Activated T-helper 17 cell treated with anti-CD3 and anti-CD28 coated beads, Interleukin-2, amount 50 U/mL, for 72 hours (primary cell): ENCODE data around the gene TAS2R41. TPM values are rescaled to one million over a fixed set of nuclear protein-coding genes. Genes with fewer than 3 reads are reported as not detected.
"Not testable (repeated sequence)": the region's sequence is repeated elsewhere in the genome, so short reads cannot be mapped to it uniquely, and the experiment has no call there.

Source experiments
- ATAC-seq: fragments of 150-1000 bp; cut with Tn5 transposase; replicated peaks from 2 replicates; pipeline ENCODE4 v1.10.0; 2021; ENCODE audit warnings: mild to moderate bottlenecking, moderate library complexity
- H3K27ac Mint-ChIP-seq: one replicate; pipeline ENCODE4 v1.8.0; 2022; ENCODE audit warnings: mixed read lengths
- H3K27me3 Mint-ChIP-seq: one replicate; pipeline ENCODE4 v1.8.0; 2022; ENCODE audit warnings: mixed read lengths
- H3K36me3 Mint-ChIP-seq: one replicate; pipeline ENCODE4 v1.8.0; 2022; ENCODE audit warnings: low read depth, mild to moderate bottlenecking, mixed read lengths
- H3K4me1 Mint-ChIP-seq: one replicate; pipeline ENCODE4 v1.8.0; 2022; ENCODE audit warnings: mixed read lengths
- H3K4me3 Mint-ChIP-seq: one replicate; pipeline ENCODE4 v1.8.0; 2022; ENCODE audit warnings: mild to moderate bottlenecking, mixed read lengths
- H3K9me3 Mint-ChIP-seq: one replicate; pipeline ENCODE4 v1.8.0; 2022; ENCODE audit warnings: mixed read lengths
- total RNA-seq, 2 donors: library from RNA; stranded (reverse); gene quantifications; one replicate each; pipeline ENCODE4 v1.2.3, GENCODE V29; 2022

TAS2R41 gene
- total RNA-seq, 2 donors from 2014 or later: not detected

DNA sequence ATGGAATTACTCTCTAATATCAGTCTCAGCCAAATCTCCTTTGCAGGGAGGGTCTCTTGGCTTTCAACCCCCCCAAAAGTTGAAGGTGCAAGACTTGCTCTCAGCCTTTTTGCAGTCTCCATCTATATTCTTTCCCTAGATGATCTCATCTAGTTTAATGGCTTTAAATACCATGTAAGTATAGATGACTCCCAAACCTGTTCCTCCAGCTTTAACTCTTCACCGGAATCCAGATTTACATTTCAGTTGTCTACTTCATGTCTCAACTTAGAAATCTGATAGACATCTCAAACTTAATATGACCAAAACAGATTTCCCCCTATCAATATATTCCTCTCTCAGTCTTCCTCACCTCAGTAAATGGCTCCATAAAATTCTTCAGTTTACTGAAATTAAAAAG lies 9.9 kb upstream of the TAS2R41 start:
- Mint-ChIP-seq H3K27me3 (no peaks in the 10 kb centered on the region), H3K36me3 (no peaks in the 10 kb centered on the region), H3K4me1 (no peaks in the 10 kb centered on the region), H3K27ac (no peak overlapping the region), H3K4me3 (no peak overlapping the region), H3K9me3 (peaks cover 3% of the 10 kb centered on the region)
- no peak for ATAC-seq

DNA sequence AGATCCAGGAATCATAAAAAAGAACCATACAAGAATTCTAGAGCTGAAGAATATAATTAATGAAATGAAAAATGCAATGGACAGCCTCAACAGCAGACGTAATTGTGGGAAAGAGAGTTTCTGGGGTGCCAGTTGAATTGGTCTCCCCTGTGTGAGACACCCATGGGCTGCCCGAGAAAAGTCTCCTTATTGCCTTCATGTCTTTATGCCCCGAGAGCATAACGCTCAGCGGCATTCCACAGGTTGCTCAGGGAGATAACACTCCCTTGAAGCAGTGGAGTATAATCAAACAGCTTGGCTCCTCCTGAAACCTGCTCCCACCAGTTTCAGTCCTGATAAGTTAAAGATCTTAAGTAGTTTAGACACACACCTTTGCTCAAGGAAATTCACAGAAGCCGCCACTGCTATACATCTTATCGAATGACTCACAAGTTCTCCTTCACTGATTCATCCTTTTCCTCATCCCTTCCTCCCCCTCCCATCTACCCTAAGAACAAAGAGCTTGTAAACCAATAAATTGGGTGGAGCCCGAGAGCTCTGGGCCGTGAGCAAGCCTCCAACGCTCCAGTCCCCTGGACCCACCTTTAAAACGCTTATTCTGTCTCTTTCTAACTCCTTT lies 5.5 kb upstream of the TAS2R41 start:
- H3K4me3 Mint-ChIP-seq, H3K9me3 Mint-ChIP-seq, H3K4me1 Mint-ChIP-seq, H3K27ac Mint-ChIP-seq, H3K27me3 Mint-ChIP-seq, ATAC-seq, H3K36me3 Mint-ChIP-seq: not testable (repeated sequence)

DNA sequence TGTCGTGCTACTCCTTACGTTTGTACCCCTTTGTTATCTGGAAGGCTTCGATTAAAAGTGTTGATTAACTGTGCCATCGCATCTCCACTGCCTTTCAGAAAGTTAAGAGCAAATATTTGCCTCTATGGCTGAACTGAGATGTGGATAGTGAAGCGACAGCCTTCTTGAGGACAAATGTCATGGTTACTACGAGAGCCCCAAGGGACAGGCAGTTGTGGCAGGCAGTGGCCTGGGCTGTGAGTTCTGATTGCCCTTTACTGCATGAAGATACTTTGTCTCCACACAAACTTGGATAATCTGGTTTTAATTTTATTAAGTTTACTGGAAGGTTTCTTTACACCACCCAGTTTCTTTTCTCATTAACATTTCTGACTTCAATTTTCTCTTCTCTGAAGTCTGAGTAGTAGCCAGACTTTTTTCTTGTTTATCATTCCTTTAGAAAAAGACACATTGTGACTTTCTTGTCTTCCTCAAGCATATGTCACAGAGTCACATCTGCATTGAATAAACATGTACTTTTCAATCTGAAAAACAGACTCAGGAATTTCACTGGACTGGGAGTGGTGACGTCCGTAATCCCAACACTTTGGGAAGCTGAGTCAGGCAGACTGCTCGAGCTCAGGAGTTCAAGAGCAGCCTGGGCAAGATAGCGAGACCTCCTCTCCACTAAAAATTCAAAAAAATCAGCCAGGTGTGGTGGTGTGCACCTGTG lies 1.5 kb downstream of the TAS2R41 start:
- H3K36me3 Mint-ChIP-seq: no peaks in the 10 kb centered on the region
- H3K27me3 Mint-ChIP-seq: no peaks in the 10 kb centered on the region
- H3K4me3 Mint-ChIP-seq: no peak overlapping the region
- peaks cover 3% of the 10 kb centered on the region for H3K4me1 Mint-ChIP-seq
- no peaks in the 10 kb centered on the region for H3K9me3 Mint-ChIP-seq
- no peak for ATAC-seq
- no peak overlapping the region for H3K27ac Mint-ChIP-seq

DNA sequence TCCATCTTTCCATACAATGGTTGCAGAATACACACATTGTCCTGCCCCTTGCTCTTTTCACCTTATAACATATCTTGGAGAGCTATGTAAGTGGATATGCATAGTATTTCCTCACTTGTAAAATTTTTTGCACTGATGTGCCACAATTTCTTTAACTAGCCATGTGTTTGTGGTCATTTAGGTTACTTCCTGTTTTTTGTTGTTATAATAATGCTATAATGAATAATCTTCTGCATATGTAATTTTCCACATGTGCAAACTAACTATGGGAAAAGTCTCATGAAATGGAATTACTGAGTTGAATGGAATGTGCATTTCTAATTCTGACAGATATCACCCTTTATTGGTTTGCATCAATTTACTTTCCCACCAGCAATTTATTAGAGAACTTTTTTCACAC lies 2.8 kb downstream of the TAS2R41 start:
- Mint-ChIP-seq H3K4me1 (peaks cover 3% of the 10 kb centered on the region), H3K9me3 (no peaks in the 10 kb centered on the region), H3K27me3 (no peaks in the 10 kb centered on the region), H3K36me3 (no peaks in the 10 kb centered on the region), H3K27ac (no peak overlapping the region), H3K4me3 (no peak overlapping the region)
- ATAC-seq: no peak

DNA sequence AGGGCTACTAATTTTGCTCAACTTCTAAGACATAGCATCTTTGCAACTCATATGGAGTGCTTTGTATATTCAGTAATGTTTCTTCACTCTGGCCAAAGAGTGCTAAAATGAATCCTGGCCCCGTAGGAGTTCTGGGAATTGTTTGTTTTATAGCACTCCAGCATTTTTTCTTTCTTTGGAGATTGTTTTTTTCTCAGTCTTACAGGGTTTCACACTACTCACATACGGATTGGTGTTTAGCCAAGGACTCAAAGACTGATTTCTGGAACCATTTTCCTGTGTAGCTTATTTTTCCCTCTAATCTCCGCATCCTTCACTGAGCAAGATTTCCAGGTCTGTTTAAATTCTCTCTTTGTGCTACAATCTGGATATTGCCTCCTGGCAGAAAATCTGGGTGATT lies 6.4 kb downstream of the TAS2R41 start:
- Mint-ChIP-seq H3K36me3 (no peaks in the 10 kb centered on the region), H3K9me3 (no peaks in the 10 kb centered on the region), H3K27me3 (no peaks in the 10 kb centered on the region), H3K4me3 (no peak overlapping the region), H3K4me1 (peaks cover 3% of the 10 kb centered on the region), H3K27ac (no peak overlapping the region)
- ATAC-seq: no peak

DNA sequence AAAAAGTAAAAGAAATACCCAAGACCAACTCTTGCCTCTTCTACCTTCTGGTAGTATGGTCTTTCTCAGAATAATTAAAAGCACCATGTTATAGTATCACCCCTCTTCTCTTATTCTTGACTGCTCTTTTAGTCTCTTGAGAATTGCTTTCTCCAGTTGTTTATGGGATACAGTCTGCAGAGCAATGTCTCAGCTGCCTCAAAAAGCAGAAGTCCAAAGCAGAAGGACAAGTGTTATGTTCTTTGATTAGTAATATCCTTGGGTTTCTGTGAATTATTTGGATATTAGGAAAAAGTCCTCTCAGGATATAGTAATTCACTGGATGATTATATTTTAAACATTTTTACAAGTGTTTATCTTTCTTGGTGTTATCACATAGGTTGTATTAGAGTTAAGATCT lies 7.4 kb downstream of the TAS2R41 start:
- H3K4me3 Mint-ChIP-seq: no peak overlapping the region
- H3K36me3 Mint-ChIP-seq: no peaks in the 10 kb centered on the region
- no peak for ATAC-seq
- H3K4me1 Mint-ChIP-seq: peaks cover 3% of the 10 kb centered on the region
- H3K27ac Mint-ChIP-seq: no peak overlapping the region
- no peaks in the 10 kb centered on the region for H3K9me3 Mint-ChIP-seq
- H3K27me3 Mint-ChIP-seq: no peaks in the 10 kb centered on the region

DNA sequence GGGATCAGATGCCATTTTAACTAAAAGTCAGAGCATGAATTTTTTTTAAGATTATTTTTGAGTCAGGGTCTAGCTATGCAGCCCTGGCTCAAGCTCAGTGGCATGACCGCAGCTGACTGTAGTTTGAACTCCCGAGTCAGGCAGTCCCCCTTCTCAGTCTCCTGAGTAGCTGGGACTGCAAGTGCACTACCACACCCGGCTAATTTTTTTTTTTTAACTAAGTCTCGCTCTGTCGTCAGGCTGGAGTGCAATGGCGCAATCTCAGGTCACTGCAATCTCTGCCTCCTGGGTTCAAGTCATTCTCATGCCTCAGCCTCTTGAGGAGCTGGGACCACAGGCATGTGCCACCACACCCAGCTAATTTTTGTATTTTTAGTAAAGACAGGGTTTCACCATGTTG lies 7.8 kb downstream of the TAS2R41 start:
- ATAC-seq: no peak
- Mint-ChIP-seq H3K36me3 (no peaks in the 10 kb centered on the region), H3K27me3 (no peaks in the 10 kb centered on the region), H3K4me3 (no peak overlapping the region), H3K9me3 (no peaks in the 10 kb centered on the region), H3K27ac (no peak overlapping the region), H3K4me1 (peaks cover 3% of the 10 kb centered on the region)

DNA sequence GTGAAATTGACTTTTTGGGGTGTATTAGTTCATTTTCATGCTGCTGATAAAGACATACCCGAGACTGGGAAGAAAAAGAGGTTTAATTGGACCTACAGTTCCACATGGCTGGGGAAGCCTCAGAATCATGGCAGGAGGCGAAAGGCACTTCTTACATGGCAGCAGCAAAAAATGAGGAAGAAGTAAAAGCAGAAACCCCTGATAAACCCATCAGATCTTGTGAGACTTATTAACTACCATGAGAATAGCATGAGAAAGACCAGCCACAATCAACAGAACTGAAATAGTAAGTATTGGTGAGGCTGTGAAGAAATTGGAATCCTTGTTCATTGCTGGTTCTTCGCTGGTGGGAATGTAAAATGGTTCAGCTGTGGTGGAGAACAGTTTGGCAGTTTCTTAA lies 8.6 kb downstream of the TAS2R41 start:
- not testable (repeated sequence) for H3K9me3 Mint-ChIP-seq, H3K27ac Mint-ChIP-seq, H3K27me3 Mint-ChIP-seq, ATAC-seq, H3K4me3 Mint-ChIP-seq, H3K4me1 Mint-ChIP-seq, H3K36me3 Mint-ChIP-seq

DNA sequence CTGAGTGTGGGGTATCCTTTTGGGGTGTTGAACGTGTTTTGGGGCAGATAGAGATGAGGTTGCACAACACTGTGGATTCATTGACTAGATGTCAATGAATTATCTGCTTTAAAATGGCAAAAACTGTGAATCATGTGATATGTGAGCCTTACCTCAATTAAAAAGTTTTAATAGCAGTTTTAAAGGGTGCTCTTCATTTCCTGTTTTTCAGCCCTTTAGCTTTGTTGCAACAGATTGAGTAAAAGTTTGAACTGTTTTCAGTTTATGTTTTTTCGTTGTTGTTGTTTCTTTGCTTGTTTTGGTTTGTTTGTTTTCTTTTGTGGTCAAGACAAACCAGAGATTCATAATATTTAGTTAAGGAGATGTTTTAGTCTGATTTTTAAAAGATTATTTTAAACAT lies 9.4 kb downstream of the TAS2R41 start:
- ATAC-seq: no peak
- no peaks in the 10 kb centered on the region for H3K36me3 Mint-ChIP-seq
- no peaks in the 10 kb centered on the region for H3K9me3 Mint-ChIP-seq
- H3K4me3 Mint-ChIP-seq: no peak overlapping the region
- peaks cover 7% of the 10 kb centered on the region for H3K4me1 Mint-ChIP-seq
- H3K27ac Mint-ChIP-seq: no peak overlapping the region
- no peaks in the 10 kb centered on the region for H3K27me3 Mint-ChIP-seq

DNA sequence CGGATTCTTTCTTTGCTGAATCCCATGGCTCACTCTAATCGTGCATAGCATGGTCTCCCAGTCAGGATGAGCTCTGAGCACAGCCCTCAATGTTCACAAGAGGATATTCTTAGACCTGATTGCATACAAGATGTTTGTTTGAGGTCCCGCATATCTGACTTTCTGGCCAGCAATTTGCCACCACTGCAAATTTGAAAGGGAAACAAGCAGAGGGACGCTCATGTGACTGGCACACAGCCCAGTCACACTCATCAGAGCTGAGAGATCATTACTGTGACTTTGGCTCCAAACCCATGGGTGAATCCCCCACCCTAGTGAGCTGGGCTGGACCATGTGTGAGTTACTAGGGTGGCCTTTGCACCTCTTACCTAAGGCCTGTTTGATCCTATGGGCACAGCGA lies 9.9 kb downstream of the TAS2R41 start:
- Mint-ChIP-seq H3K4me3 (no peak overlapping the region), H3K27me3 (no peaks in the 10 kb centered on the region), H3K9me3 (no peaks in the 10 kb centered on the region), H3K27ac (no peak overlapping the region), H3K36me3 (no peaks in the 10 kb centered on the region), H3K4me1 (peaks cover 12% of the 10 kb centered on the region)
- ATAC-seq: no peak

DNA sequence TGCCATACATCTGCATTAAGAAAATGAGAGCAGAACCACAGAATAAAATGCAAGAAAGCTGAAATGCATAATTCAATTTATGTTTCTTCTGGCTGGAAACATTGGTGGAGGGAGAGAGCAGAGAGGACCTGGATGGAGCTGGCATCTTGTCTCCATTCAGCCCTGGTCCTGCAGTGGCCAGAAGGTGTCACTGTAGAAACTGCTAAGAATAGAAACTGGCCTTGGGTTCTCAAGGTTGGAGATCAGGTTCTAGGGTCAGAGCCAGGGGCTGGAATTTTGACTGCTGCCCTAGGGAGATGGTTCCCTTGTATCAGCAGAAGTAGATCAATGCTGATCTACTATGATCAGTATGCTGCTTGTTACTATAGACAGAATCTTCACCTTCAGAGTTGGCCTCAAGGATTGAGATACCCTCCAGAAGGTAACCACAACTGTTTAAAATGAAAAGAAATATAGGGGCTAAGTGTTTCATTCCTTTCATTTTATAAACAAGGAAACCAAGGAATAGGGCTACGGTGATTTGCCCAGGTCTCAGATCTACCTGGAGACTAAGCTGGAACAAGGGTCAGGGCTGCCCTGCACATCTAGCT lies 13.1 kb downstream of the TAS2R41 start:
- peak; percentile 33 for ATAC-seq
- Mint-ChIP-seq H3K4me1 (peaks cover 20% of the 10 kb centered on the region), H3K4me3 (no peak overlapping the region), H3K9me3 (no peaks in the 10 kb centered on the region), H3K36me3 (no peaks in the 10 kb centered on the region), H3K27ac (peak overlapping the region; percentile 25), H3K27me3 (no peaks in the 10 kb centered on the region)

DNA sequence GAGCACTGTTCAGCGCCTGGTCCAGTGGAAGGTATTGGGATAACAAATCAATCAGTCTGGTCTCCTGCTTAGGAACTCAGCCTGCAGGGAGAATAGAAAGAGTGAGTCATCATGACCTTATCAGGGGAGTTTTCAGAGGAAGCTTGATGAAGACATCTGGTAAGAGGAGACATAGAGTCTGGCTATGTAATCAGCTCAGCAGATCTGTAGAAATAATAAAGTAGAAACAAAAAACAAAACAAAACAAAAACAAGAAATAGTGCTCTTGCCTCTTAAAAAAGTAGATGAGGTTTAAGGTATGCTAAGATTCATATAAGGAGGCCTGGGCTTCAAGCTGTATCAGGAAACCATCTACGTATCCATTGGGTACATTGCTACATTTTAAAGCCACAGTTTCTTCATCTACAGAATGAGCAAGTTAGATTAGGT lies 14.4 kb downstream of the TAS2R41 start:
- Mint-ChIP-seq H3K4me1 (peaks cover 20% of the 10 kb centered on the region), H3K4me3 (no peak overlapping the region), H3K27ac (no peak overlapping the region), H3K27me3 (no peaks in the 10 kb centered on the region), H3K36me3 (no peaks in the 10 kb centered on the region), H3K9me3 (no peaks in the 10 kb centered on the region)
- peak; percentile 75 for ATAC-seq

DNA sequence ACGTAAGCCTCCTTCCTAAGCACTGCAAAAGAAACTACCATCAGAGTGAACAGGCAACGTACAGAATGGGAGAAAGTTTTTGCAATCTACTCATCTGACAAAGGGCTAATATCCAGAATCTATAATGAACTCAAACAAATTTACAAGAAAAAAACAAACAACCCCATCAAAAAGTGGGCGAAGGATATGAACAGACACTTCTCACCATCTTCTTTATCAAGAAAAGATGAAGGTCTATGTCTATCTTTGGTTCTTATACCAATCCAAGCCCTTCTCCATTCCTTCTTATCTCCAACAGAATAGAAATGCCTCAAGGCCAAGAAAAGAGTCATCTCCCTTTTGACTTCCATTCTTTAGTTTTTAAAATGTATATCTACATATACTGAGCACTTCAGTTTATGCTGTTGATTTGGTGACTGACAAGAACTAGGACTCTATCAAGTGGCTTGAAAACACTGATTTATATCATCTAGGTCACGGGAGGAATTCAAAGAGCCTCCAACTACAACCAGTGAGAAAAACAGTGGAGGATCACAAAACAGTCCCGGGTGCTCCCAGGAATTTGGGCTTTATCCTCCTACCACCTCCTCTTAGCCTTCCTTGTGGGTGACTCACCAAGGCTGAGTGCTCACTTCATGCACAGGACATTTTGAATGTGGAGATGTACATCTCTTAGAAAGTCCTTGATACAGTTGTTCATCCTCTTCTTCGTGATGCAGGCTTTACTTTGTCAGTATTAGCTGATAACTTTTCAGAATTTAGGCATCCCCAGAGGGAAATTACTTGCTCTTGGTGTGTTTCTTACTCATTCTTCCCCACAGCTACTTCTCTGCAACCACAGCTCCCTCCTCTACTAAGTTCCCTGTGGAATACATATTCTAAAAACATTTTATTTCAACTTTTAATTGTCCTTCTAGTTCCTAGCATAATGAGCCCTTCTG lies 15.4 kb downstream of the TAS2R41 start:
- Mint-ChIP-seq H3K27ac (peak overlapping the region; percentile 76), H3K4me3 (peak overlapping the region; percentile 48)

DNA sequence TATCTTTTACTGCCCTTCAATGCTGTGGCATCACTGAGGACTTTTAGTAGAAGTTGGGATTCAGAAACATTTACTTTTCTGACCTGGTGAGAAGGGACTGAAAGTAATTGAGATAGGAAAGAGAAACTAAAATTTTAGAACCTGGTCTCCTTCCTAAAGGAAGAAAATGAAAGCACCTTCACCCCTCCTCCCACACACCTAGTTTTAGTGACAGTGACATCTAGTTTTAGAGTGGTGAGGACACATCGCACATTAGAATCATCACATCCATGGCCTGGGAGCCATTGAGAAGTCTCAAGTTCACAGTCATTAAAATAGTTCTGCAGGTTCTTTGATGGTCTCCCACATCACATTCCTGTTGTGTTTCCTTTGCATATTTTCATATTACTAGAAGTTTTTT lies 16.1 kb downstream of the TAS2R41 start:
- Mint-ChIP-seq H3K27me3 (no peaks in the 10 kb centered on the region), H3K4me1 (peaks cover 20% of the 10 kb centered on the region), H3K36me3 (no peaks in the 10 kb centered on the region), H3K27ac (peak overlapping the region; percentile 76), H3K9me3 (no peaks in the 10 kb centered on the region), H3K4me3 (peak overlapping the region; percentile 48)
- peak; percentile 67 for ATAC-seq

More for the DNA sequence above, 15.4 kb downstream of the TAS2R41 start:
- peak; percentile 44 for ATAC-seq
- Mint-ChIP-seq H3K4me1 (peaks cover 20% of the 10 kb centered on the region), H3K9me3 (no peaks in the 10 kb centered on the region), H3K36me3 (no peaks in the 10 kb centered on the region), H3K27me3 (no peaks in the 10 kb centered on the region)
